ENCODE measurements around the gene KIAA1671.

KIAA1671 gene

DNA sequence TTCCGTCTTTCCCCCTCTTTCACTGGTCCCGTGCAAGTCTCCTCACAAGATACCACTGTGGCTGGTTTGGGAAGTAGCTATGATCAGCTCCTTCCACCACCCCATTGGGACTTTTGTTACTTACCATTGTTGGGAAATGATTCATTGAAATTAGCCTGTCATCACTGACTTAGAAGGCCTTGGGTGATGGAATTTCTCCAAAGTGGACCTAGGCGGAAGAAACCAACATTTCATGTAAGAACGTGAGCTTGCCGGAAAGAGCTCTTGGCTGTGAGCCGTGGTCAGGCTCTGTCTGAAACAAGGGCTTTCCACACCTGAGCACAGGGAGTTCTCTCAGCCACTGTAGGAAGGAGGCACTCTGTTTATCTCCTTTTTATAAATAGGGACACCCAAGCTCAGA lies 223.7 kb downstream of the KIAA1671 start:
- Histone ChIP-seq H3K4me3 (ENCODE audit: low read length, poor library complexity, severe bottlenecking) (no peak overlapping the region), H3K9ac (ENCODE audit: low read depth, low read length, poor library complexity, severe bottlenecking) (no peak overlapping the region), H3K36me3 (ENCODE audit: insufficient read depth, low read length) (no peaks in the 10 kb centered on the region), H3F3A (ENCODE audit: low read depth) (no peaks in the 10 kb centered on the region), H3K79me2 (ENCODE audit: insufficient read depth, low read length) (no peaks in the 10 kb centered on the region), H3K9me3 (ENCODE audit: insufficient read depth, low read depth, low read length) (no peaks in the 10 kb centered on the region), H3K4me2 (ENCODE audit: low read depth, low read length, poor library complexity, severe bottlenecking) (no peak overlapping the region), H4K20me1 (ENCODE audit: insufficient read depth, low read length, poor library complexity, severe bottlenecking) (no peaks in the 10 kb centered on the region), H3K27me3 (ENCODE audit: insufficient read depth, low read length, poor library complexity, severe bottlenecking) (no peaks in the 10 kb centered on the region), H2AFZ (ENCODE audit: low read length) (no peak overlapping the region), H3K4me1 (ENCODE audit: insufficient read depth, low read length, poor library complexity, severe bottlenecking) (no peaks in the 10 kb centered on the region), H3K9me2 (replicated peaks; ENCODE audit: low read depth, low read length) (no peaks in the 10 kb centered on the region)
- TF ChIP-seq, protein P1, sequence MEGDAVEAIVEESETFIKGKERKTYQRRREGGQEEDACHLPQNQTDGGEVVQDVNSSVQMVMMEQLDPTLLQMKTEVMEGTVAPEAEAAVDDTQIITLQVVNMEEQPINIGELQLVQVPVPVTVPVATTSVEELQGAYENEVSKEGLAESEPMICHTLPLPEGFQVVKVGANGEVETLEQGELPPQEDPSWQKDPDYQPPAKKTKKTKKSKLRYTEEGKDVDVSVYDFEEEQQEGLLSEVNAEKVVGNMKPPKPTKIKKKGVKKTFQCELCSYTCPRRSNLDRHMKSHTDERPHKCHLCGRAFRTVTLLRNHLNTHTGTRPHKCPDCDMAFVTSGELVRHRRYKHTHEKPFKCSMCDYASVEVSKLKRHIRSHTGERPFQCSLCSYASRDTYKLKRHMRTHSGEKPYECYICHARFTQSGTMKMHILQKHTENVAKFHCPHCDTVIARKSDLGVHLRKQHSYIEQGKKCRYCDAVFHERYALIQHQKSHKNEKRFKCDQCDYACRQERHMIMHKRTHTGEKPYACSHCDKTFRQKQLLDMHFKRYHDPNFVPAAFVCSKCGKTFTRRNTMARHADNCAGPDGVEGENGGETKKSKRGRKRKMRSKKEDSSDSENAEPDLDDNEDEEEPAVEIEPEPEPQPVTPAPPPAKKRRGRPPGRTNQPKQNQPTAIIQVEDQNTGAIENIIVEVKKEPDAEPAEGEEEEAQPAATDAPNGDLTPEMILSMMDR (conservative IDR thresholded peaks at IDR 0.05; ENCODE audit: low read length): no peak
- TF ChIP-seq EZH2phosphoT487 (IDR thresholded peaks at IDR 0.05; ENCODE audit: borderline replicate concordance): no peak

DNA sequence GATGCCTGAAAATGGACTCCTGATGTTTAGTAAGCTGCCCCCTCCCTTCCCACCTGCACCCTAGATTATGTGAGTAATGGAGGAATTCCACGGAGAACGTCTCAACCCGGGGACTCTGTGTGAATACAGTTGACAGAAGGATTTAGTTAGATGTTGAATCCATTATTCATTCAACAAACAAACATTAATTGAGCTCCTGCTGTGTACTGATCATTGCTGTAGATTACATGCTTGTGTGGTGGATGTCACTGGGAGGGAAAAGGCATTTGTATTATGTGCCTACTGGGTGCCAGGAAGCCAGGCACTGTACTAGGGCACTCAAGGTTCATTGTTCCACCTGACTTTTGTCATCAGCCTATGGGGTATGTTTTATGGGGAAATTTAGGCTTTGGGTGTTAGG lies 224.3 kb downstream of the KIAA1671 start:
- no peak overlapping the region for H3K9ac ChIP-seq (ENCODE audit: low read depth, low read length, poor library complexity, severe bottlenecking)
- H3K9me3 ChIP-seq (ENCODE audit: insufficient read depth, low read depth, low read length): no peaks in the 10 kb centered on the region
- no peak overlapping the region for H3K4me3 ChIP-seq (ENCODE audit: low read length, poor library complexity, severe bottlenecking)
- H3F3A ChIP-seq (ENCODE audit: low read depth): no peaks in the 10 kb centered on the region
- no peaks in the 10 kb centered on the region for H3K4me1 ChIP-seq (ENCODE audit: insufficient read depth, low read length, poor library complexity, severe bottlenecking)
- no peaks in the 10 kb centered on the region for H3K27me3 ChIP-seq (ENCODE audit: insufficient read depth, low read length, poor library complexity, severe bottlenecking)
- no peaks in the 10 kb centered on the region for H3K79me2 ChIP-seq (ENCODE audit: insufficient read depth, low read length)
- no peaks in the 10 kb centered on the region for H4K20me1 ChIP-seq (ENCODE audit: insufficient read depth, low read length, poor library complexity, severe bottlenecking)
- H2AFZ ChIP-seq (ENCODE audit: low read length): no peak overlapping the region
- TF ChIP-seq, protein P1 (conservative IDR thresholded peaks at IDR 0.05; ENCODE audit: low read length): no peak
- TF ChIP-seq EZH2phosphoT487 (IDR thresholded peaks at IDR 0.05; ENCODE audit: borderline replicate concordance): no peak
- H3K36me3 ChIP-seq (ENCODE audit: insufficient read depth, low read length): no peaks in the 10 kb centered on the region
- no peaks in the 10 kb centered on the region for H3K9me2 ChIP-seq (replicated peaks; ENCODE audit: low read depth, low read length)
- H3K4me2 ChIP-seq (ENCODE audit: low read depth, low read length, poor library complexity, severe bottlenecking): no peak overlapping the region

DNA sequence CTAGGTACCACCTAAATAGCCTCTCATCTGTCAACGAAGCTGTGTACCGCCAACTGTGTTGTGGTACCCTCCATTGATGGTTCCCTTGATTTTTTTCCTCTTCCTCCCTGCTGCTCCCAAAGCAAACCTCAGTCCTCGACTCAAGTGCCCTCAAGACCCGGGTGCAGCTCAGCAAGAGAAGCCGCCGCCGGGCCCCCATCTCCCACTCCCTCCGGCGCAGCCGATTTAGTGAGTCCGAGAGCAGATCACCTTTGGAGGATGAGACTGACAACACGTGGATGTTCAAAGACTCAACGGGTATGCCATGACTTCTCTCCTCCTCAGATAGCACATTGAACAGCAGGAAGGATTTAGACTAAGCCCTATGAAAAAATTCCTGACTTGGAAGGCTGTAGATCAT lies 224.7 kb downstream of the KIAA1671 start:
- no peak for TF ChIP-seq EZH2phosphoT487 (IDR thresholded peaks at IDR 0.05; ENCODE audit: borderline replicate concordance)
- TF ChIP-seq, protein P1 (conservative IDR thresholded peaks at IDR 0.05; ENCODE audit: low read length): no peak
- H3K9me2 ChIP-seq (replicated peaks; ENCODE audit: low read depth, low read length): no peaks in the 10 kb centered on the region
- H3K9me3 ChIP-seq (ENCODE audit: insufficient read depth, low read depth, low read length): no peaks in the 10 kb centered on the region
- H3F3A ChIP-seq (ENCODE audit: low read depth): no peaks in the 10 kb centered on the region
- H3K4me3 ChIP-seq (ENCODE audit: low read length, poor library complexity, severe bottlenecking): no peak overlapping the region
- no peaks in the 10 kb centered on the region for H3K36me3 ChIP-seq (ENCODE audit: insufficient read depth, low read length)
- no peaks in the 10 kb centered on the region for H3K4me1 ChIP-seq (ENCODE audit: insufficient read depth, low read length, poor library complexity, severe bottlenecking)
- no peak overlapping the region for H2AFZ ChIP-seq (ENCODE audit: low read length)
- no peak overlapping the region for H3K4me2 ChIP-seq (ENCODE audit: low read depth, low read length, poor library complexity, severe bottlenecking)
- H3K27me3 ChIP-seq (ENCODE audit: insufficient read depth, low read length, poor library complexity, severe bottlenecking): no peaks in the 10 kb centered on the region
- no peaks in the 10 kb centered on the region for H4K20me1 ChIP-seq (ENCODE audit: insufficient read depth, low read length, poor library complexity, severe bottlenecking)
- no peak overlapping the region for H3K9ac ChIP-seq (ENCODE audit: low read depth, low read length, poor library complexity, severe bottlenecking)
- H3K79me2 ChIP-seq (ENCODE audit: insufficient read depth, low read length): no peaks in the 10 kb centered on the region

All from Loucy (cell line).